Hepatocyte (in vitro differentiated cells): Measurements from ENCODE around the gene ZNF714.

Experiments
- EZH2 ChIP-seq: fragments of 200-600 bp; sonication (generic); IDR thresholded peaks from 2 replicates; pipeline ENCODE4 v1.6.1; 2016; ENCODE audit warnings: antibody characterized with exemption, mild to moderate bottlenecking, borderline replicate concordance
- TF ChIP-seq, protein P1 (sequence below): fragments of 200-600 bp; sonication (generic); IDR thresholded peaks from 2 replicates; pipeline ENCODE4 v1.5.1; 2016; ENCODE audit warnings: antibody characterized with exemption, mild to moderate bottlenecking; ENCODE audit not compliant: poor library complexity

DNA sequence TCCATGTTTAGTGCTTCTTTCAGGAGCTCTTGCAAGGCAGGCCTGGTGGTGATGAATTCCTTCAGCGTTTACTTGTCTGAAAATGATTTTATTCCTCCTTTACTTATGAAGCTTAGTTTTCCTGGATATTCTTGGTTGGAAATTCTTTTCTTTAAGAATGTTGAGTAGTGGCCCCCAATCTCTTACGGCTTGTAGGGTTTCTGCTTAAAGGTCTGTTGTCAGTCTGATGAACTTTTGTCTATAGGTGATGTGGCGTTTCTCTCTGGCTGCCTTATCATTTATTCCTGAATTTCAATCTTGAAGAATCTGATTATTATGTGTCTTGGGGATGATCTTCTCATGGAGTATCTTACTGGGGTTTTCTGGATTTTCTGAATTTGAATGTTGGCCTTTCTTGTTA, 35.5 kb upstream of the ZNF714 start:
- no peak for TF ChIP-seq EZH2
- TF ChIP-seq, protein P1, sequence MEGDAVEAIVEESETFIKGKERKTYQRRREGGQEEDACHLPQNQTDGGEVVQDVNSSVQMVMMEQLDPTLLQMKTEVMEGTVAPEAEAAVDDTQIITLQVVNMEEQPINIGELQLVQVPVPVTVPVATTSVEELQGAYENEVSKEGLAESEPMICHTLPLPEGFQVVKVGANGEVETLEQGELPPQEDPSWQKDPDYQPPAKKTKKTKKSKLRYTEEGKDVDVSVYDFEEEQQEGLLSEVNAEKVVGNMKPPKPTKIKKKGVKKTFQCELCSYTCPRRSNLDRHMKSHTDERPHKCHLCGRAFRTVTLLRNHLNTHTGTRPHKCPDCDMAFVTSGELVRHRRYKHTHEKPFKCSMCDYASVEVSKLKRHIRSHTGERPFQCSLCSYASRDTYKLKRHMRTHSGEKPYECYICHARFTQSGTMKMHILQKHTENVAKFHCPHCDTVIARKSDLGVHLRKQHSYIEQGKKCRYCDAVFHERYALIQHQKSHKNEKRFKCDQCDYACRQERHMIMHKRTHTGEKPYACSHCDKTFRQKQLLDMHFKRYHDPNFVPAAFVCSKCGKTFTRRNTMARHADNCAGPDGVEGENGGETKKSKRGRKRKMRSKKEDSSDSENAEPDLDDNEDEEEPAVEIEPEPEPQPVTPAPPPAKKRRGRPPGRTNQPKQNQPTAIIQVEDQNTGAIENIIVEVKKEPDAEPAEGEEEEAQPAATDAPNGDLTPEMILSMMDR = no peak
